ENCODE results near the gene FARS2. TPM values are rescaled to one million over a fixed set of nuclear protein-coding genes. Genes with fewer than 3 reads are reported as not detected.
A peak's percentile ranks its signal among the peaks of the same experiment; 100 is the strongest.

The FARS2 gene
- total RNA-seq, 1 donor from 2014 or later: 21.9 TPM

GRCh38 chr6:5401845-5402738 is 140.8 kb downstream of the FARS2 start:
- no peak for DNase-seq (ENCODE audit: extremely low spot score, unreplicated experiment)
- Mint-ChIP-seq H3K27ac (no peak overlapping the region), H3K36me3 (peaks cover 6% of the 10 kb centered on the region), H3K4me3 (no peak overlapping the region), H3K4me1 (ENCODE audit: unreplicated experiment) (no peaks in the 10 kb centered on the region), H3K27me3 (no peaks in the 10 kb centered on the region), H3K9me3 (no peaks in the 10 kb centered on the region)
- TF ChIP-seq CTCF (conservative IDR thresholded peaks at IDR 0.05): peak; percentile 72

GRCh38 chr6:5403076-5403475 is 141.8 kb downstream of the FARS2 start:
- no peaks in the 10 kb centered on the region for H3K9me3 Mint-ChIP-seq

GRCh38 chr6:5403609-5404008 is 142.3 kb downstream of the FARS2 start:
- H3K4me3 Mint-ChIP-seq: no peak overlapping the region
- no peak for TF ChIP-seq CTCF (conservative IDR thresholded peaks at IDR 0.05)
- peaks cover 6% of the 10 kb centered on the region for H3K36me3 Mint-ChIP-seq
- H3K4me1 Mint-ChIP-seq (ENCODE audit: unreplicated experiment): no peaks in the 10 kb centered on the region
- no peak overlapping the region for H3K27ac Mint-ChIP-seq
- no peak for DNase-seq (ENCODE audit: extremely low spot score, unreplicated experiment)
- H3K27me3 Mint-ChIP-seq: no peaks in the 10 kb centered on the region
- no peaks in the 10 kb centered on the region for H3K9me3 Mint-ChIP-seq

More at GRCh38 chr6:5403076-5403475, 141.8 kb downstream of the FARS2 start:
- H3K27me3 Mint-ChIP-seq: no peaks in the 10 kb centered on the region
- H3K27ac Mint-ChIP-seq: no peak overlapping the region
- no peak for TF ChIP-seq CTCF (conservative IDR thresholded peaks at IDR 0.05)
- H3K4me1 Mint-ChIP-seq (ENCODE audit: unreplicated experiment): no peaks in the 10 kb centered on the region
- no peak overlapping the region for H3K4me3 Mint-ChIP-seq
- no peak for DNase-seq (ENCODE audit: extremely low spot score, unreplicated experiment)
- H3K36me3 Mint-ChIP-seq: peaks cover 6% of the 10 kb centered on the region

GRCh38 chr6:5405976-5406375 is 144.7 kb downstream of the FARS2 start:
- Mint-ChIP-seq H3K4me3 (no peak overlapping the region), H3K27ac (no peak overlapping the region), H3K27me3 (no peaks in the 10 kb centered on the region), H3K9me3 (no peaks in the 10 kb centered on the region), H3K4me1 (ENCODE audit: unreplicated experiment) (no peaks in the 10 kb centered on the region), H3K36me3 (peaks cover 11% of the 10 kb centered on the region)
- DNase-seq (ENCODE audit: extremely low spot score, unreplicated experiment): no peak
- TF ChIP-seq CTCF (conservative IDR thresholded peaks at IDR 0.05): no peak

- Mint-ChIP-seq H3K9me3 (no peaks in the 10 kb centered on the region), H3K4me3 (no peak overlapping the region), H3K4me1 (ENCODE audit: unreplicated experiment) (peaks cover 4% of the 10 kb centered on the region), H3K27ac (no peak overlapping the region), H3K27me3 (no peaks in the 10 kb centered on the region), H3K36me3 (peaks cover 10% of the 10 kb centered on the region)
- DNase-seq (ENCODE audit: extremely low spot score, unreplicated experiment): no peak
- TF ChIP-seq CTCF (conservative IDR thresholded peaks at IDR 0.05): no peak
Measured at GRCh38 chr6:5411414-5411813, 150.1 kb downstream of the FARS2 start.
